Measurements from ENCODE around the gene SCYL3. TPM values are rescaled to one million over a fixed set of nuclear protein-coding genes. Genes with fewer than 3 reads are reported as not detected.
"Not testable (repeated sequence)": the region's sequence is repeated elsewhere in the genome, so short reads cannot be mapped to it uniquely, and the experiment has no call there.

The SCYL3 gene
- total RNA-seq, 1 donor from 2014 or later, result 8.8 TPM

GRCh38 chr1:169878498-169878897 is 15.2 kb downstream of the SCYL3 start:
- no peak for DNase-seq
- Mint-ChIP-seq H3K27me3 (ENCODE audit: unreplicated experiment) (no peaks in the 10 kb centered on the region), H3K36me3 (ENCODE audit: unreplicated experiment) (peaks cover 5% of the 10 kb centered on the region), H3K4me1 (ENCODE audit: low read depth, unreplicated experiment) (no peaks in the 10 kb centered on the region), H3K4me3 (ENCODE audit: unreplicated experiment) (no peak overlapping the region), H3K9me3 (ENCODE audit: unreplicated experiment) (no peaks in the 10 kb centered on the region), H3K27ac (ENCODE audit: unreplicated experiment) (no peak overlapping the region)
- TF ChIP-seq, protein P1, sequence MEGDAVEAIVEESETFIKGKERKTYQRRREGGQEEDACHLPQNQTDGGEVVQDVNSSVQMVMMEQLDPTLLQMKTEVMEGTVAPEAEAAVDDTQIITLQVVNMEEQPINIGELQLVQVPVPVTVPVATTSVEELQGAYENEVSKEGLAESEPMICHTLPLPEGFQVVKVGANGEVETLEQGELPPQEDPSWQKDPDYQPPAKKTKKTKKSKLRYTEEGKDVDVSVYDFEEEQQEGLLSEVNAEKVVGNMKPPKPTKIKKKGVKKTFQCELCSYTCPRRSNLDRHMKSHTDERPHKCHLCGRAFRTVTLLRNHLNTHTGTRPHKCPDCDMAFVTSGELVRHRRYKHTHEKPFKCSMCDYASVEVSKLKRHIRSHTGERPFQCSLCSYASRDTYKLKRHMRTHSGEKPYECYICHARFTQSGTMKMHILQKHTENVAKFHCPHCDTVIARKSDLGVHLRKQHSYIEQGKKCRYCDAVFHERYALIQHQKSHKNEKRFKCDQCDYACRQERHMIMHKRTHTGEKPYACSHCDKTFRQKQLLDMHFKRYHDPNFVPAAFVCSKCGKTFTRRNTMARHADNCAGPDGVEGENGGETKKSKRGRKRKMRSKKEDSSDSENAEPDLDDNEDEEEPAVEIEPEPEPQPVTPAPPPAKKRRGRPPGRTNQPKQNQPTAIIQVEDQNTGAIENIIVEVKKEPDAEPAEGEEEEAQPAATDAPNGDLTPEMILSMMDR (IDR thresholded peaks at IDR 0.05; ENCODE audit: partially characterized antibody, unreplicated experiment), result no peak

- peaks cover 10% of the 10 kb centered on the region for H3K36me3 Mint-ChIP-seq (ENCODE audit: unreplicated experiment)
- no peaks in the 10 kb centered on the region for H3K27me3 Mint-ChIP-seq (ENCODE audit: unreplicated experiment)
- no peak overlapping the region for H3K27ac Mint-ChIP-seq (ENCODE audit: unreplicated experiment)
- TF ChIP-seq, protein P1 (IDR thresholded peaks at IDR 0.05; ENCODE audit: partially characterized antibody, unreplicated experiment), result no peak
- H3K4me3 Mint-ChIP-seq (ENCODE audit: unreplicated experiment), result no peak overlapping the region
- no peaks in the 10 kb centered on the region for H3K4me1 Mint-ChIP-seq (ENCODE audit: low read depth, unreplicated experiment)
- no peaks in the 10 kb centered on the region for H3K9me3 Mint-ChIP-seq (ENCODE audit: unreplicated experiment)
- DNase-seq, result no peak
Measured at GRCh38 chr1:169877800-169878491, 15.8 kb downstream of the SCYL3 start.

GRCh38 chr1:169874229-169874628 is 19.5 kb downstream of the SCYL3 start:
- no peak overlapping the region for H3K27ac Mint-ChIP-seq (ENCODE audit: unreplicated experiment)
- H3K4me3 Mint-ChIP-seq (ENCODE audit: unreplicated experiment), result no peak overlapping the region
- H3K36me3 Mint-ChIP-seq (ENCODE audit: unreplicated experiment), result peaks cover 26% of the 10 kb centered on the region
- H3K4me1 Mint-ChIP-seq (ENCODE audit: low read depth, unreplicated experiment), result no peaks in the 10 kb centered on the region
- H3K27me3 Mint-ChIP-seq (ENCODE audit: unreplicated experiment), result no peaks in the 10 kb centered on the region
- TF ChIP-seq, protein P1 (IDR thresholded peaks at IDR 0.05; ENCODE audit: partially characterized antibody, unreplicated experiment), result no peak
- peaks cover 2% of the 10 kb centered on the region for H3K9me3 Mint-ChIP-seq (ENCODE audit: unreplicated experiment)
- no peak for DNase-seq

DNA sequence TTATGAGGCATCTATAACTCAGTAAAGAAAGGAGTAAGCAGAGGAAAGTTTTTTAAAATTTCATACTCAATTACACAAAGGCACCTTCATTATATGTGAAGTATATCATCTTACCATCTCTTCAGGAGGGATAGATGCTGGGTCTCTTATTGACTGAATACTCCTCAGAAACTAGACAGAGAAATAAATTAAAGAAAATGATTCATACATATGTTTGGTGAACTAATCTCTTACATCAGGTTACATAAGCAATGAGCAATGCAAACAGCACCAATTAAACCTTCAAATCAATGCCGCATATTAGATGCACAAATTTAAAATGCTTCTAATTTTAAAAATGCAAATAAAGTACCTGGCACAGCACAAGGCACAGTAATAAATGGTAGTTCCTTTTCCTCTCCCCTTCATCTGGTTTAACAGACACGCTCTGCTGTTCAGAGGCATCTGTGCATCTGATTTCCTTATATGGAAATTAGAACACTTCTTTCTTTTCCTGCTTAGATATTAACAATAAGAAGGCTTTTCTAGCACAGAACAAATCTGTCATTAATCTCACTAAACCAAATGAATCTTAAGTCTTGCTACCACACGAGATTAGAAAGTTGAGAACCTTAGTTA is 20.0 kb downstream of the SCYL3 start:
- Mint-ChIP-seq H3K27ac (ENCODE audit: unreplicated experiment) (no peak overlapping the region), H3K36me3 (ENCODE audit: unreplicated experiment) (peaks cover 26% of the 10 kb centered on the region), H3K27me3 (ENCODE audit: unreplicated experiment) (no peaks in the 10 kb centered on the region), H3K4me1 (ENCODE audit: low read depth, unreplicated experiment) (no peaks in the 10 kb centered on the region), H3K9me3 (ENCODE audit: unreplicated experiment) (peaks cover 2% of the 10 kb centered on the region), H3K4me3 (ENCODE audit: unreplicated experiment) (no peak overlapping the region)
- TF ChIP-seq, protein P1 (IDR thresholded peaks at IDR 0.05; ENCODE audit: partially characterized antibody, unreplicated experiment), result no peak
- DNase-seq, result no peak

GRCh38 chr1:169872906-169873305 is 20.8 kb downstream of the SCYL3 start:
- TF ChIP-seq, protein P1 (IDR thresholded peaks at IDR 0.05; ENCODE audit: partially characterized antibody, unreplicated experiment), result no peak
- Mint-ChIP-seq H3K9me3 (ENCODE audit: unreplicated experiment) (peaks cover 2% of the 10 kb centered on the region), H3K27ac (ENCODE audit: unreplicated experiment) (no peak overlapping the region), H3K4me3 (ENCODE audit: unreplicated experiment) (no peak overlapping the region), H3K27me3 (ENCODE audit: unreplicated experiment) (no peaks in the 10 kb centered on the region), H3K36me3 (ENCODE audit: unreplicated experiment) (peaks cover 26% of the 10 kb centered on the region), H3K4me1 (ENCODE audit: low read depth, unreplicated experiment) (no peaks in the 10 kb centered on the region)
- DNase-seq, result no peak

- not testable (repeated sequence) for H3K27ac Mint-ChIP-seq (ENCODE audit: unreplicated experiment); H3K27me3 Mint-ChIP-seq (ENCODE audit: unreplicated experiment); H3K4me1 Mint-ChIP-seq (ENCODE audit: low read depth, unreplicated experiment); H3K9me3 Mint-ChIP-seq (ENCODE audit: unreplicated experiment); H3K4me3 Mint-ChIP-seq (ENCODE audit: unreplicated experiment); DNase-seq
- peaks cover 26% of the 10 kb centered on the region for H3K36me3 Mint-ChIP-seq (ENCODE audit: unreplicated experiment)
Measured at GRCh38 chr1:169871988-169872387, 21.7 kb downstream of the SCYL3 start.
